ENCODE measurements around the gene RIPK4.
"Not testable (repeated sequence)": the region's sequence is repeated elsewhere in the genome, so short reads cannot be mapped to it uniquely, and the experiment has no call there.

Gene RIPK4

GRCh38 chr21:41801321-41802197 is 34.7 kb upstream of the RIPK4 start:
- no peak overlapping the region for H3K4me3 Mint-ChIP-seq
- peaks cover 2% of the 10 kb centered on the region for H3K4me1 Mint-ChIP-seq (ENCODE audit: low read depth)
- no peaks in the 10 kb centered on the region for H3K27me3 Mint-ChIP-seq
- peaks cover 4% of the 10 kb centered on the region for H3K36me3 Mint-ChIP-seq
- H3K9me3 Mint-ChIP-seq (ENCODE audit: low read depth): no peaks in the 10 kb centered on the region
- H3K27ac Mint-ChIP-seq: no peak overlapping the region

- Mint-ChIP-seq H3K4me1 (ENCODE audit: low read depth) (peaks cover 2% of the 10 kb centered on the region), H3K4me3 (no peak overlapping the region), H3K27ac (no peak overlapping the region), H3K36me3 (peaks cover 4% of the 10 kb centered on the region), H3K9me3 (ENCODE audit: low read depth) (no peaks in the 10 kb centered on the region), H3K27me3 (no peaks in the 10 kb centered on the region)
Measured at GRCh38 chr21:41800425-41801320, 33.8 kb upstream of the RIPK4 start.

- H3K27me3 Mint-ChIP-seq: no peaks in the 10 kb centered on the region
- no peaks in the 10 kb centered on the region for H3K9me3 Mint-ChIP-seq (ENCODE audit: low read depth)
- H3K4me3 Mint-ChIP-seq: no peak overlapping the region
- no peak overlapping the region for H3K27ac Mint-ChIP-seq
- H3K4me1 Mint-ChIP-seq (ENCODE audit: low read depth): no peaks in the 10 kb centered on the region
- peaks cover 4% of the 10 kb centered on the region for H3K36me3 Mint-ChIP-seq
Measured at GRCh38 chr21:41799763-41800162, 32.9 kb upstream of the RIPK4 start.

- Mint-ChIP-seq H3K4me3 (no peak overlapping the region), H3K4me1 (ENCODE audit: low read depth) (no peaks in the 10 kb centered on the region), H3K36me3 (peaks cover 6% of the 10 kb centered on the region), H3K9me3 (ENCODE audit: low read depth) (peaks cover 3% of the 10 kb centered on the region), H3K27ac (no peak overlapping the region), H3K27me3 (no peaks in the 10 kb centered on the region)
Measured at GRCh38 chr21:41798326-41798725, 31.5 kb upstream of the RIPK4 start.

GRCh38 chr21:41796476-41797080 is 29.7 kb upstream of the RIPK4 start:
- Mint-ChIP-seq H3K4me3 (no peak overlapping the region), H3K36me3 (peaks cover 4% of the 10 kb centered on the region), H3K4me1 (ENCODE audit: low read depth) (no peaks in the 10 kb centered on the region), H3K9me3 (ENCODE audit: low read depth) (peaks cover 3% of the 10 kb centered on the region), H3K27ac (no peak overlapping the region), H3K27me3 (no peaks in the 10 kb centered on the region)

- H3K27me3 Mint-ChIP-seq: peaks cover 3% of the 10 kb centered on the region
- H3K9me3 Mint-ChIP-seq (ENCODE audit: low read depth): peaks cover 3% of the 10 kb centered on the region
- no peak overlapping the region for H3K4me3 Mint-ChIP-seq
- peaks cover 6% of the 10 kb centered on the region for H3K36me3 Mint-ChIP-seq
- H3K27ac Mint-ChIP-seq: no peak overlapping the region
- no peaks in the 10 kb centered on the region for H3K4me1 Mint-ChIP-seq (ENCODE audit: low read depth)
Measured at GRCh38 chr21:41795726-41796125, 28.9 kb upstream of the RIPK4 start.

GRCh38 chr21:41794600-41794999 is 27.7 kb upstream of the RIPK4 start:
- Mint-ChIP-seq H3K9me3 (ENCODE audit: low read depth) (peaks cover 3% of the 10 kb centered on the region), H3K4me3 (no peak overlapping the region), H3K27me3 (peaks cover 7% of the 10 kb centered on the region), H3K4me1 (ENCODE audit: low read depth) (no peaks in the 10 kb centered on the region), H3K27ac (no peak overlapping the region), H3K36me3 (peaks cover 6% of the 10 kb centered on the region)

- H3K4me1 Mint-ChIP-seq (ENCODE audit: low read depth): no peaks in the 10 kb centered on the region
- peak overlapping the region; percentile 58 for H3K27ac Mint-ChIP-seq
- peaks cover 7% of the 10 kb centered on the region for H3K27me3 Mint-ChIP-seq
- peaks cover 3% of the 10 kb centered on the region for H3K9me3 Mint-ChIP-seq (ENCODE audit: low read depth)
- H3K4me3 Mint-ChIP-seq: no peak overlapping the region
- H3K36me3 Mint-ChIP-seq: peaks cover 5% of the 10 kb centered on the region
Measured at GRCh38 chr21:41792711-41793110, 25.9 kb upstream of the RIPK4 start.

GRCh38 chr21:41786509-41786987 is 19.7 kb upstream of the RIPK4 start:
- H3K4me3 Mint-ChIP-seq: no peak overlapping the region
- H3K9me3 Mint-ChIP-seq (ENCODE audit: low read depth): no peaks in the 10 kb centered on the region
- H3K4me1 Mint-ChIP-seq (ENCODE audit: low read depth): peaks cover 10% of the 10 kb centered on the region
- H3K27ac Mint-ChIP-seq: no peak overlapping the region
- peaks cover 26% of the 10 kb centered on the region for H3K27me3 Mint-ChIP-seq
- peaks cover 2% of the 10 kb centered on the region for H3K36me3 Mint-ChIP-seq

GRCh38 chr21:41785262-41785661 is 18.4 kb upstream of the RIPK4 start:
- H3K9me3 Mint-ChIP-seq (ENCODE audit: low read depth): not testable (repeated sequence)
- Mint-ChIP-seq H3K4me1 (ENCODE audit: low read depth) (peaks cover 10% of the 10 kb centered on the region), H3K27me3 (peaks cover 31% of the 10 kb centered on the region)

GRCh38 chr21:41784456-41785102 is 17.7 kb upstream of the RIPK4 start:
- H3K9me3 Mint-ChIP-seq (ENCODE audit: low read depth): no peaks in the 10 kb centered on the region
- H3K4me3 Mint-ChIP-seq: no peak overlapping the region

More at GRCh38 chr21:41785262-41785661, 18.4 kb upstream of the RIPK4 start:
- not testable (repeated sequence) for H3K4me3 Mint-ChIP-seq, H3K27ac Mint-ChIP-seq, H3K36me3 Mint-ChIP-seq

GRCh38 chr21:41783476-41784180 is 16.8 kb upstream of the RIPK4 start:
- Mint-ChIP-seq H3K9me3 (ENCODE audit: low read depth) (no peaks in the 10 kb centered on the region), H3K27ac (no peak overlapping the region), H3K4me1 (ENCODE audit: low read depth) (peaks cover 20% of the 10 kb centered on the region), H3K27me3 (peaks cover 35% of the 10 kb centered on the region), H3K36me3 (no peaks in the 10 kb centered on the region), H3K4me3 (no peak overlapping the region)

More at GRCh38 chr21:41784456-41785102, 17.7 kb upstream of the RIPK4 start:
- Mint-ChIP-seq H3K4me1 (ENCODE audit: low read depth) (peaks cover 12% of the 10 kb centered on the region), H3K36me3 (no peaks in the 10 kb centered on the region), H3K27ac (no peak overlapping the region), H3K27me3 (peaks cover 31% of the 10 kb centered on the region)

- peaks cover 38% of the 10 kb centered on the region for H3K27me3 Mint-ChIP-seq
- no peak overlapping the region for H3K4me3 Mint-ChIP-seq
Measured at GRCh38 chr21:41781050-41781410, 14.2 kb upstream of the RIPK4 start.

More at GRCh38 chr21:41781050-41781410, 14.2 kb upstream of the RIPK4 start:
- peaks cover 23% of the 10 kb centered on the region for H3K4me1 Mint-ChIP-seq (ENCODE audit: low read depth)
- no peaks in the 10 kb centered on the region for H3K36me3 Mint-ChIP-seq
- no peaks in the 10 kb centered on the region for H3K9me3 Mint-ChIP-seq (ENCODE audit: low read depth)
- H3K27ac Mint-ChIP-seq: no peak overlapping the region

Data from activated naive CD8-positive, alpha-beta T cell (primary cell).